ENCODE results near the gene DCLK1. TPM values are rescaled to one million over a fixed set of nuclear protein-coding genes. Genes with fewer than 3 reads are reported as not detected.

DCLK1 gene
- total and polyA plus RNA-seq, 4 donors = 0.04 to 0.56 (median 0.20) TPM

- Histone ChIP-seq H3K4me3 (ENCODE audit: low read depth in 1 of 3, low read length in 3 of 3) (no peak overlapping the region), H3K27me3 (ENCODE audit: control insufficient read depth in 4 of 4, insufficient read depth in 4 of 4, low read length in 3 of 4) (peaks cover 0 to 6% (median 0%) of the 10 kb centered on the region in 4 donors), H3K27ac (ENCODE audit: low read depth in 1 of 2, low read length in 2 of 2) (no peak overlapping the region), H3K4me1 (ENCODE audit: control insufficient read depth in 4 of 4, insufficient read depth in 4 of 4, low read length in 3 of 4) (no peaks in the 10 kb centered on the region), H3K9me3 (ENCODE audit: control insufficient read depth in 4 of 4, low read length in 3 of 4) (no peaks in the 10 kb centered on the region), H3K9ac (ENCODE audit: low read depth in 1 of 2, low read length in 2 of 2) (no peak overlapping the region), H3K36me3 (ENCODE audit: control insufficient read depth in 4 of 4, insufficient read depth in 3 of 4, low read depth in 1 of 4, low read length in 3 of 4) (no peaks in the 10 kb centered on the region)
- no peak for TF ChIP-seq HNF4G (IDR thresholded peaks at IDR 0.05)
- TF ChIP-seq FOXA2 (IDR thresholded peaks at IDR 0.05) = no peak
- no peak for TF ChIP-seq CTCF (IDR thresholded peaks at IDR 0.05; ENCODE audit: low read depth, low read length, missing input control)
- no peak for TF ChIP-seq MAX (IDR thresholded peaks at IDR 0.05)
- no peak for TF ChIP-seq EGR1 (IDR thresholded peaks at IDR 0.05; ENCODE audit: low read depth in 2 of 2)
- no peak for TF ChIP-seq TAF1 (conservative IDR thresholded peaks at IDR 0.05)
- TF ChIP-seq YY1 (IDR thresholded peaks at IDR 0.05) = no peak
- TF ChIP-seq NR2F2 (IDR thresholded peaks at IDR 0.05) = no peak
- no peak for TF ChIP-seq GABPA (IDR thresholded peaks at IDR 0.05 in 1 of 2, conservative IDR thresholded peaks at IDR 0.05 in 1 of 2)
- TF ChIP-seq REST (IDR thresholded peaks at IDR 0.05) = no peak
- WGBS = 85% methylated on average over 4 of the region's 4 CpGs
- DNase-seq (ENCODE audit: low spot score) = no peak
Observed at GRCh38 chr13:35835989-35836388, 295.2 kb downstream of the DCLK1 start.

GRCh38 chr13:35833608-35834275, 297.4 kb downstream of the DCLK1 start:
- H3K9me3 ChIP-seq (ENCODE audit: control insufficient read depth in 4 of 4, low read length in 3 of 4) = no peaks in the 10 kb centered on the region
- no peak overlapping the region for H3K4me3 ChIP-seq (ENCODE audit: low read depth in 1 of 3, low read length in 3 of 3)
- no peak overlapping the region for H3K27ac ChIP-seq (ENCODE audit: low read depth in 1 of 2, low read length in 2 of 2)
- no peaks in the 10 kb centered on the region for H3K36me3 ChIP-seq (ENCODE audit: control insufficient read depth in 4 of 4, insufficient read depth in 3 of 4, low read depth in 1 of 4, low read length in 3 of 4)
- no peak overlapping the region for H3K9ac ChIP-seq (ENCODE audit: low read depth in 1 of 2, low read length in 2 of 2)
- no peaks in the 10 kb centered on the region for H3K4me1 ChIP-seq (ENCODE audit: control insufficient read depth in 4 of 4, insufficient read depth in 4 of 4, low read length in 3 of 4)
- H3K27me3 ChIP-seq (ENCODE audit: control insufficient read depth in 4 of 4, insufficient read depth in 4 of 4, low read length in 3 of 4) = peaks cover 0 to 2% (median 0%) of the 10 kb centered on the region in 4 donors
- WGBS = 78% methylated on average over 6 of the region's 6 CpGs
- no peak for DNase-seq (ENCODE audit: low spot score)
- TF ChIP-seq FOXA1 (IDR thresholded peaks at IDR 0.05) = no peak
- TF ChIP-seq ATF3 (IDR thresholded peaks at IDR 0.05) = no peak
- TF ChIP-seq MAX (IDR thresholded peaks at IDR 0.05) = no peak
- no peak for TF ChIP-seq GABPA (IDR thresholded peaks at IDR 0.05 in 1 of 2, conservative IDR thresholded peaks at IDR 0.05 in 1 of 2)
- TF ChIP-seq FOXA2 (IDR thresholded peaks at IDR 0.05) = no peak
- TF ChIP-seq RXRA (IDR thresholded peaks at IDR 0.05) = no peak
- TF ChIP-seq YY1 (IDR thresholded peaks at IDR 0.05) = no peak
- TF ChIP-seq EGR1 (IDR thresholded peaks at IDR 0.05; ENCODE audit: low read depth in 2 of 2) = no peak
- no peak for TF ChIP-seq HNF4G (IDR thresholded peaks at IDR 0.05)
- no peak for TF ChIP-seq NR2F2 (IDR thresholded peaks at IDR 0.05)
- TF ChIP-seq JUND (IDR thresholded peaks at IDR 0.05) = no peak
- no peak for TF ChIP-seq RAD21 (IDR thresholded peaks at IDR 0.05)
- no peak for TF ChIP-seq TAF1 (conservative IDR thresholded peaks at IDR 0.05)
- TF ChIP-seq HNF4A (conservative IDR thresholded peaks at IDR 0.05) = no peak
- TF ChIP-seq SP1 (IDR thresholded peaks at IDR 0.05) = no peak
- no peak for TF ChIP-seq REST (IDR thresholded peaks at IDR 0.05)
- no peak for TF ChIP-seq ZBTB33 (IDR thresholded peaks at IDR 0.05)
